ENCODE results near the gene PHLPP1. TPM values are rescaled to one million over a fixed set of nuclear protein-coding genes. Genes with fewer than 3 reads are reported as not detected.
"Not testable (repeated sequence)": the region's sequence is repeated elsewhere in the genome, so short reads cannot be mapped to it uniquely, and the experiment has no call there.

Gene PHLPP1
- polyA plus RNA-seq: under 1 TPM in 2 of 3 donors, not detected in 1; 0.14 to 0.50 TPM

GRCh38 chr18:62715436-62715758, at the start of gene PHLPP1:
Gene PHLPP1 (plus strand): TSS chr18:62715541. CDS start chr18:62715684, 143 bp downstream.
- H3K4me1 Mint-ChIP-seq: peaks cover 25 to 42% of the 10 kb centered on the region in 2 donors
- H3K9me3 Mint-ChIP-seq: no peaks in the 10 kb centered on the region
- no peaks in the 10 kb centered on the region for H3K36me3 Mint-ChIP-seq
- H3K27ac Mint-ChIP-seq: peak within 1 kb of the TSS; percentile 93 to 98 (median 96)
- H3K27me3 Mint-ChIP-seq (ENCODE audit: low read depth in 3 of 3): peaks cover 0 to 11% (median 11%) of the 10 kb centered on the region in 3 donors
- no peak for DNase-seq
- peak within 1 kb of the TSS; percentile 91 to 98 (median 93) for H3K4me3 Mint-ChIP-seq

- H3K27me3 Mint-ChIP-seq (ENCODE audit: low read depth in 3 of 3): peaks cover under 1 to 7% (median 3%) of the 10 kb centered on the region in 3 donors
- H3K27ac Mint-ChIP-seq: no peak overlapping the region
- no peaks in the 10 kb centered on the region for H3K4me1 Mint-ChIP-seq
- H3K4me3 Mint-ChIP-seq: no peak overlapping the region
- peaks cover 0 to 11% (median 3%) of the 10 kb centered on the region in 6 donors for H3K9me3 Mint-ChIP-seq
- DNase-seq: no peak
- H3K36me3 Mint-ChIP-seq: peaks cover 0 to 4% (median 0%) of the 10 kb centered on the region in 3 donors
Observed at GRCh38 chr18:62669225-62669624, 46.1 kb upstream of the PHLPP1 start.

- peaks cover 5 to 8% (median 7%) of the 10 kb centered on the region in 3 donors for H3K27me3 Mint-ChIP-seq (ENCODE audit: low read depth in 3 of 3)
- H3K9me3 Mint-ChIP-seq: peaks cover 0 to 11% (median 3%) of the 10 kb centered on the region in 6 donors
- DNase-seq: no peak
- H3K36me3 Mint-ChIP-seq: peaks cover 0 to 4% (median 0%) of the 10 kb centered on the region in 3 donors
- H3K4me1 Mint-ChIP-seq: no peaks in the 10 kb centered on the region
- no peak overlapping the region for H3K27ac Mint-ChIP-seq
- no peak overlapping the region for H3K4me3 Mint-ChIP-seq
Observed at GRCh38 chr18:62670573-62670972, 44.8 kb upstream of the PHLPP1 start.

- no peak for DNase-seq
- Mint-ChIP-seq H3K9me3 (peaks cover 0 to 11% (median 3%) of the 10 kb centered on the region in 6 donors), H3K27ac (no peak overlapping the region), H3K4me3 (no peak overlapping the region), H3K36me3 (peaks cover 0 to 4% (median 0%) of the 10 kb centered on the region in 3 donors), H3K4me1 (no peaks in the 10 kb centered on the region), H3K27me3 (ENCODE audit: low read depth in 3 of 3) (peaks cover 7 to 8% (median 7%) of the 10 kb centered on the region in 3 donors)
Observed at GRCh38 chr18:62672600-62672999, 42.7 kb upstream of the PHLPP1 start.

GRCh38 chr18:62678847-62679485, 36.4 kb upstream of the PHLPP1 start:
- Mint-ChIP-seq H3K36me3 (no peaks in the 10 kb centered on the region), H3K27ac (no peak overlapping the region), H3K4me1 (no peaks in the 10 kb centered on the region), H3K9me3 (no peaks in the 10 kb centered on the region), H3K4me3 (no peak overlapping the region), H3K27me3 (ENCODE audit: low read depth in 3 of 3) (peaks cover 0 to 7% (median 5%) of the 10 kb centered on the region in 3 donors)
- DNase-seq: no peak

- Mint-ChIP-seq H3K36me3 (no peaks in the 10 kb centered on the region), H3K27me3 (ENCODE audit: low read depth in 3 of 3) (no peaks in the 10 kb centered on the region), H3K9me3 (no peaks in the 10 kb centered on the region), H3K4me3 (no peak overlapping the region), H3K27ac (no peak overlapping the region), H3K4me1 (no peaks in the 10 kb centered on the region)
- no peak for DNase-seq
Observed at GRCh38 chr18:62682371-62682770, 33.0 kb upstream of the PHLPP1 start.

- peaks cover 0 to 6% (median 0%) of the 10 kb centered on the region in 3 donors for H3K36me3 Mint-ChIP-seq
- no peak overlapping the region for H3K27ac Mint-ChIP-seq
- H3K9me3 Mint-ChIP-seq: peaks cover 0 to 11% (median 8%) of the 10 kb centered on the region in 6 donors
- no peak for DNase-seq
- no peak overlapping the region for H3K4me3 Mint-ChIP-seq
- H3K27me3 Mint-ChIP-seq (ENCODE audit: low read depth in 3 of 3): no peaks in the 10 kb centered on the region
- no peaks in the 10 kb centered on the region for H3K4me1 Mint-ChIP-seq
Observed at GRCh38 chr18:62683935-62684334, 31.4 kb upstream of the PHLPP1 start.

GRCh38 chr18:62688743-62689317, 26.5 kb upstream of the PHLPP1 start:
- Mint-ChIP-seq H3K4me3 (no peak overlapping the region), H3K4me1 (no peaks in the 10 kb centered on the region), H3K9me3 (peaks cover 2 to 32% (median 15%) of the 10 kb centered on the region in 6 donors), H3K27ac (no peak overlapping the region), H3K36me3 (peaks cover 0 to 9% (median 3%) of the 10 kb centered on the region in 3 donors), H3K27me3 (ENCODE audit: low read depth in 3 of 3) (peaks cover 0 to 5% (median 4%) of the 10 kb centered on the region in 3 donors)
- no peak for DNase-seq

GRCh38 chr18:62690236-62690815, 25.0 kb upstream of the PHLPP1 start:
- no peak overlapping the region for H3K4me3 Mint-ChIP-seq
- H3K9me3 Mint-ChIP-seq: peaks cover 2 to 32% (median 15%) of the 10 kb centered on the region in 6 donors
- H3K36me3 Mint-ChIP-seq: peaks cover 0 to 9% (median 3%) of the 10 kb centered on the region in 3 donors
- H3K27me3 Mint-ChIP-seq (ENCODE audit: low read depth in 3 of 3): peaks cover 0 to 5% (median 5%) of the 10 kb centered on the region in 3 donors
- no peaks in the 10 kb centered on the region for H3K4me1 Mint-ChIP-seq
- no peak overlapping the region for H3K27ac Mint-ChIP-seq
- no peak for DNase-seq

- Mint-ChIP-seq H3K4me1 (no peaks in the 10 kb centered on the region), H3K27me3 (ENCODE audit: low read depth in 3 of 3) (peaks cover 3 to 10% (median 7%) of the 10 kb centered on the region in 3 donors), H3K27ac (no peak overlapping the region), H3K36me3 (peaks cover 0 to 4% (median 3%) of the 10 kb centered on the region in 3 donors), H3K4me3 (no peak overlapping the region), H3K9me3 (peaks cover 2 to 25% (median 9%) of the 10 kb centered on the region in 6 donors)
- no peak for DNase-seq
Observed at GRCh38 chr18:62693659-62694058, 21.7 kb upstream of the PHLPP1 start.

GRCh38 chr18:62697636-62698035, 17.7 kb upstream of the PHLPP1 start:
- no peaks in the 10 kb centered on the region for H3K9me3 Mint-ChIP-seq
- no peak for DNase-seq
- H3K36me3 Mint-ChIP-seq: no peaks in the 10 kb centered on the region
- H3K4me1 Mint-ChIP-seq: peaks cover 5 to 7% of the 10 kb centered on the region in 2 donors
- peaks cover 4 to 10% (median 7%) of the 10 kb centered on the region in 3 donors for H3K27me3 Mint-ChIP-seq (ENCODE audit: low read depth in 3 of 3)
- H3K27ac Mint-ChIP-seq: no peak overlapping the region
- no peak overlapping the region for H3K4me3 Mint-ChIP-seq

- DNase-seq: peak in 1 of 3 donors; percentile 4
- Mint-ChIP-seq H3K4me3 (no peak overlapping the region), H3K4me1 (peaks cover 8 to 10% of the 10 kb centered on the region in 2 donors), H3K27ac (no peak overlapping the region), H3K36me3 (no peaks in the 10 kb centered on the region), H3K9me3 (no peaks in the 10 kb centered on the region), H3K27me3 (ENCODE audit: low read depth in 3 of 3) (peaks cover 2 to 9% (median 2%) of the 10 kb centered on the region in 3 donors)
Observed at GRCh38 chr18:62702259-62702658, 13.1 kb upstream of the PHLPP1 start.

- H3K4me1 Mint-ChIP-seq: peaks cover 8 to 10% of the 10 kb centered on the region in 2 donors
- not testable (repeated sequence) for DNase-seq; H3K9me3 Mint-ChIP-seq; H3K36me3 Mint-ChIP-seq; H3K27me3 Mint-ChIP-seq (ENCODE audit: low read depth in 3 of 3); H3K27ac Mint-ChIP-seq; H3K4me3 Mint-ChIP-seq
Observed at GRCh38 chr18:62706879-62707278, 8.5 kb upstream of the PHLPP1 start.

- H3K36me3 Mint-ChIP-seq; H3K4me1 Mint-ChIP-seq; H3K27me3 Mint-ChIP-seq (ENCODE audit: low read depth in 3 of 3); H3K27ac Mint-ChIP-seq; DNase-seq; H3K9me3 Mint-ChIP-seq; H3K4me3 Mint-ChIP-seq: not testable (repeated sequence)
Observed at GRCh38 chr18:62709908-62710307, 5.4 kb upstream of the PHLPP1 start.
